B cell (primary cell): ENCODE data around the gene OMA1. TPM values are rescaled to one million over a fixed set of nuclear protein-coding genes. Genes with fewer than 3 reads are reported as not detected.

Experiments
- ATAC-seq: fragments of 200-7000 bp; cut with Tn5 transposase; one replicate; pipeline ENCODE4 v1.10.0; 2021; ENCODE audit warnings: low read depth, mild to moderate bottlenecking, moderate number of reproducible peaks, moderate library complexity
- CTCF ChIA-PET: fragments of 350-600 bp; sonication (Branson Sonifier 250); formaldehyde crosslinking; loops from one replicate; lab custom pipeline; 2021; ENCODE audit warnings: antibody characterized with exemption, inconsistent platforms; lab: Charles Lee
- POLR2A ChIA-PET: fragments of 350-600 bp; sonication (Branson Sonifier 250); formaldehyde crosslinking; loops from one replicate; lab custom pipeline; 2021; ENCODE audit warnings: antibody characterized with exemption; lab: Charles Lee
- DNase-seq: peaks from one replicate; pipeline ENCODE4 v3.0.0; 2013
- H2AFZ ChIP-seq: 2 replicates; pipeline ENCODE4 v1.6.1; 2012; ENCODE audit warnings: mild to moderate bottlenecking, low read depth, low read length; ENCODE audit not compliant: insufficient read depth, poor library complexity, severe bottlenecking
- H3K27ac ChIP-seq, 2 donors: 1 replicate in 1 of 2; 2 replicates in 1 of 2; pipeline ENCODE4 v1.5.1; 2012 to 2013; ENCODE audit warnings: low read length in 2 of 2, mild to moderate bottlenecking in 2 of 2, moderate library complexity in 1 of 2
- H3K27me3 ChIP-seq, 4 experiments: fragments of 200-600 bp in 1 of 4; sonication (generic) in 1 of 4; replicated peaks in 1 of 4; 1 replicate in 2 of 4; 2 replicates in 2 of 4; pipeline versions ENCODE4 v1.6.1 to v1.7.0; 2013 to 2016; ENCODE audit warnings: low read length in 3 of 4, mild to moderate bottlenecking in 2 of 4, mixed read lengths in 1 of 4, moderate library complexity in 1 of 4; ENCODE audit not compliant: insufficient read depth in 4 of 4, control insufficient read depth in 3 of 4; ENCODE audit errors: control extremely low read depth in 1 of 4
- H3K36me3 ChIP-seq, 2 experiments: replicated peaks in 1 of 2; 1 replicate in 1 of 2; 2 replicates in 1 of 2; pipeline versions ENCODE4 v1.6.1 to v1.7.1; 2013; ENCODE audit warnings: low read length in 1 of 2; ENCODE audit not compliant: insufficient read depth in 2 of 2, control insufficient read depth in 1 of 2; ENCODE audit errors: control extremely low read depth in 1 of 2, extremely low read depth in 1 of 2
- H3K4me1 ChIP-seq, 2 donors: fragments of 200-600 bp in 1 of 2; sonication (generic) in 1 of 2; 1 replicate in 1 of 2; 2 replicates in 1 of 2; pipeline versions ENCODE4 v1.5.1 to v1.6.1; 2013 to 2017; ENCODE audit warnings: low read length in 2 of 2; ENCODE audit not compliant: control insufficient read depth in 2 of 2, insufficient read depth in 2 of 2
- H3K4me2 ChIP-seq: replicated peaks from 2 replicates; pipeline ENCODE3; 2012; ENCODE audit warnings: mild to moderate bottlenecking, low read depth, low read length; ENCODE audit not compliant: poor library complexity, severe bottlenecking
- H3K4me3 ChIP-seq, 5 experiments: fragments of 200-600 bp in 1 of 5; sonication (generic) in 1 of 5; 1 replicate in 3 of 5; 2 replicates in 2 of 5; pipeline versions ENCODE4 v1.5.1 to v1.7.0; 2011 to 2016; ENCODE audit warnings: low read length in 4 of 5, mild to moderate bottlenecking in 4 of 5, low read depth in 2 of 5, control low read depth in 1 of 5, moderate library complexity in 1 of 5; ENCODE audit not compliant: insufficient read depth in 1 of 5; ENCODE audit errors: control extremely low read depth in 1 of 5, extremely low read depth in 1 of 5
- H3K79me2 ChIP-seq: fragments of 200-600 bp; sonication (generic); one replicate; pipeline ENCODE4 v1.6.0; 2016; ENCODE audit warnings: low read length; ENCODE audit not compliant: control insufficient read depth, insufficient read depth
- H3K9ac ChIP-seq: fragments of 200-600 bp; sonication (generic); 2 replicates; pipeline ENCODE4 v1.6.1; 2017; ENCODE audit warnings: mild to moderate bottlenecking, low read length, moderate library complexity
- H3K9me3 ChIP-seq, 3 donors: one replicate each; pipeline versions ENCODE4 v1.6.1 to v1.7.1; 2013; ENCODE audit warnings: low read length in 2 of 3; ENCODE audit not compliant: control insufficient read depth in 2 of 3, insufficient read depth in 1 of 3; ENCODE audit errors: control extremely low read depth in 1 of 3
- H4K20me1 ChIP-seq: 2 replicates; pipeline ENCODE4 v1.6.0; 2012; ENCODE audit warnings: mild to moderate bottlenecking, low read length; ENCODE audit not compliant: insufficient read depth, control insufficient read depth, poor library complexity, severe bottlenecking
- H3K27ac Mint-ChIP-seq: one replicate; pipeline ENCODE4 v1.8.0; 2021; ENCODE audit warnings: mixed read lengths
- H3K27me3 Mint-ChIP-seq: one replicate; pipeline ENCODE4 v1.8.0; 2021; ENCODE audit warnings: mixed read lengths
- H3K4me1 Mint-ChIP-seq: one replicate; pipeline ENCODE4 v1.8.0; 2021; ENCODE audit warnings: mixed read lengths
- H3K4me3 Mint-ChIP-seq: one replicate; pipeline ENCODE4 v1.8.0; 2021; ENCODE audit warnings: mixed read lengths
- H3K9me3 Mint-ChIP-seq: one replicate; pipeline ENCODE4 v1.8.0; 2022; ENCODE audit warnings: mixed read lengths; ENCODE audit not compliant: insufficient read depth
- EZH2 ChIP-seq: IDR thresholded peaks from 2 replicates; pipeline ENCODE4 v1.6.1; 2012; ENCODE audit warnings: borderline replicate concordance, low read depth, mild to moderate bottlenecking, moderate library complexity, low read length; ENCODE audit not compliant: insufficient read depth, poor library complexity, severe bottlenecking
- WGBS: methylation state at CpG from one replicate; pipeline ENCODE4 v1.1.5; 2013; ENCODE audit warnings: missing lambda C conversion rate; ENCODE audit not compliant: insufficient coverage; 5-methylcytosine and 5-hydroxymethylcytosine counted together
- intact Hi-C: fragments of 100-400 bp; cut with micrococcal nuclease; formaldehyde crosslinking; loops from one replicate; pipeline ENCODE4 v1.10.0; 2022
- polyA plus RNA-seq: library from polyadenylated mRNA; depleted of rRNA; stranded (reverse); fragments of >200 nt; gene quantifications from 2 replicates; pipeline ENCODE4 v1.2.3, GENCODE V29; 2012
- total RNA-seq, 2 donors: library from RNA; stranded (reverse); fragments of 120-200 nt in 1 of 2; gene quantifications; 1 replicate in 1 of 2; 2 replicates in 1 of 2; pipeline versions ENCODE4 v1.2.3 to v1.2.4, GENCODE V29; 2013 to 2022
- TF ChIP-seq, protein P1 (sequence below): fragments of 200-600 bp; IDR thresholded peaks from one replicate; pipeline ENCODE4 v1.8.0; 2022; ENCODE audit warnings: antibody characterized with exemption, mild to moderate bottlenecking

OMA1 gene
- total and polyA plus RNA-seq, 2 donors (not counting 1 experiment from before 2014, with no cell fraction given) = 22.8 to 67.5 TPM

DNA sequence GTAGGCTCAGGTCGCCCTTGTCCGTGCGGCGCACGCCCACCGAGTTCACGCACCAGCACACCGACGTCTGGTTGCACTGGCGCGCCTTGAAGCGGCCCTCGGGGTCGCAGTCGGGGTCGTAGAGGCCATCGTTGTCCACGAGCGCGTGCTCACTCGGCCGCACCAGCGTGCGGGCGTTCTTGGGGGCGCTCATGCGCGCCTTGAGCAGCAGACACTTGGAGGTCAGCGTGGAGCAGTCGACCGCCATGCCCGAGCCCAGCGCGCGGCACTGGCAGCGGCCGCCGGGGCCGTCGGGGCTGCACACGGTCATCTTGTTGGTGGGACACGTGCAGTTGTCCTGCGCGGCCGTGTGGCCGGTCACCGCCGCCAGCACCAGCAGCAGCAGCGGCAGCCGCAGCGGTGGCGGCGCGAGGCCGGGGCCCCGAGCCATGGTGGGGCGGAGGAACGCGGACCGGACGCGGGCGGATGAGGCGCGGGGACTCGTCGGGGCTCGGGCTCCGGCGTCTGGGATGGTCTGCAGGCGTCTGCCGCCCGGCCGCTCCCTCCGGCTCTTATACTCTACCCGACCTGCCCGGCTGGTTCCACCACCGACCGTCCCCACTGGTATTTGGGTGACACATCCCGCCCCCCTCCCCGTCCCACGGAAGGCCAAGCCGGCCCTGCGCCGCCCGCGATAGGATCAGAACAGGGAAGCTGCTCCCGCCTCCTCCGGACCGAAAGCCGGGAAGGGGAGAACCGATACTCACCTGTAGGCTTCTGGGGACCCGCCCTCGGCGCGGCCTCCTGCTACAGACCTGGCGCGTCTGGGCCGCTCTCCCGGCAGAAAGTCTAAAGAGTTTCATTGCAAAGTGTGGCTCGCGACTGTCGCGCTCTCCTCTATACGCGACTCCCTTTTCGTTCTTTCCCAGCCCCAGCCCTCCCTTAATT, 30.5 kb upstream of the OMA1 start, which contains the start of gene TACSTD2:
Gene TACSTD2, minus strand, starts transcription at position 526 of the 927 bp plus-strand sequence. Its CDS starts 96 bp downstream, at position 430.
- Histone ChIP-seq H2AFZ (peak within 1 kb of the TSS; percentile 65), H3K4me2 (peak within 1 kb of the TSS; percentile 65), H3K36me3 (no peaks in the 10 kb centered on the region), H3K9me3 (peaks cover 0 to 12% (median 1%) of the 10 kb centered on the region in 3 donors), H3K27ac (no peak within 1 kb of the TSS), H3K4me1 (peaks cover 9 to 17% of the 10 kb centered on the region in 2 donors), H4K20me1 (no peaks in the 10 kb centered on the region), H3K9ac (peak within 1 kb of the TSS; percentile 20), H3K27me3 (peaks cover 0 to 54% (median 42%) of the 10 kb centered on the region in 4 experiments), H3K4me3 (peak within 1 kb of the TSS in 3 of 5 experiments; percentile 29 to 41 (median 33)), H3K79me2 (no peaks in the 10 kb centered on the region)
- POLR2A ChIA-PET = no interaction called here
- Mint-ChIP-seq H3K4me3 (peak within 1 kb of the TSS; percentile 78), H3K9me3 (no peaks in the 10 kb centered on the region), H3K27me3 (peaks cover 57% of the 10 kb centered on the region), H3K4me1 (peaks cover 25% of the 10 kb centered on the region), H3K27ac (no peak within 1 kb of the TSS)
- ATAC-seq (no peak), DNase-seq (peak; percentile 42)
- intact Hi-C loops = no loop called here
- 27% methylated on average over 104 of the region's 107 CpGs for whole genome bisulfite sequencing
- CTCF ChIA-PET = no interaction called here
- TF ChIP-seq, protein P1, sequence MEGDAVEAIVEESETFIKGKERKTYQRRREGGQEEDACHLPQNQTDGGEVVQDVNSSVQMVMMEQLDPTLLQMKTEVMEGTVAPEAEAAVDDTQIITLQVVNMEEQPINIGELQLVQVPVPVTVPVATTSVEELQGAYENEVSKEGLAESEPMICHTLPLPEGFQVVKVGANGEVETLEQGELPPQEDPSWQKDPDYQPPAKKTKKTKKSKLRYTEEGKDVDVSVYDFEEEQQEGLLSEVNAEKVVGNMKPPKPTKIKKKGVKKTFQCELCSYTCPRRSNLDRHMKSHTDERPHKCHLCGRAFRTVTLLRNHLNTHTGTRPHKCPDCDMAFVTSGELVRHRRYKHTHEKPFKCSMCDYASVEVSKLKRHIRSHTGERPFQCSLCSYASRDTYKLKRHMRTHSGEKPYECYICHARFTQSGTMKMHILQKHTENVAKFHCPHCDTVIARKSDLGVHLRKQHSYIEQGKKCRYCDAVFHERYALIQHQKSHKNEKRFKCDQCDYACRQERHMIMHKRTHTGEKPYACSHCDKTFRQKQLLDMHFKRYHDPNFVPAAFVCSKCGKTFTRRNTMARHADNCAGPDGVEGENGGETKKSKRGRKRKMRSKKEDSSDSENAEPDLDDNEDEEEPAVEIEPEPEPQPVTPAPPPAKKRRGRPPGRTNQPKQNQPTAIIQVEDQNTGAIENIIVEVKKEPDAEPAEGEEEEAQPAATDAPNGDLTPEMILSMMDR = no peak
- no peak for TF ChIP-seq EZH2

DNA sequence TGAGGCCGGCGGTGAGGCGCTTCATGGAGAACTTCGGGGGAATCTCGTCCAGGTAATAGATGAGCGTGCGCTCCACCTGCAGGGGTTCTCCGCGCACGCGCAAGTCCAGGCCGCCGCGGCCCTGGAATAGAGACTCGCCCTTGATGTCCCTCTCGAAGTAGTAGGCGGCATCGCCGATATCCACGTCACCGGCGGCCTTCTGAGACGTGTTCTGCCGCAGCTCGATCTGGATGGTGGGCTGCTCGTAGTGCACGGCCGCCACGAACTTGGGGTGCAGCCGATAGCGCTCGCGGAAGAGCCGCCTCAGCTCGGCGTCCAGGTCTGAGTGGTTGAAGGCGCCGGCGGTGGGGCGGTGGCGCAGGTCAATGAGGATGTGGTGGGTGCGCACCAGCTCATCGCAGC, 29.8 kb upstream of the OMA1 start:
- ATAC-seq = no peak
- peak overlapping the region in 3 of 5 experiments; percentile 29 to 41 (median 33) for H3K4me3 ChIP-seq

More for the DNA sequence above, 29.8 kb upstream of the OMA1 start:
- H3K27ac Mint-ChIP-seq = no peak overlapping the region
- Histone ChIP-seq H3K36me3 (no peaks in the 10 kb centered on the region), H4K20me1 (no peaks in the 10 kb centered on the region), H3K9me3 (peaks cover 0 to 12% (median 1%) of the 10 kb centered on the region in 3 donors), H3K9ac (peak overlapping the region; percentile 20), H3K4me2 (peak overlapping the region; percentile 65), H2AFZ (peak overlapping the region; percentile 65), H3K79me2 (no peaks in the 10 kb centered on the region), H3K4me1 (peaks cover 9 to 17% of the 10 kb centered on the region in 2 donors), H3K27ac (no peak overlapping the region), H3K27me3 (peaks cover 0 to 60% (median 46%) of the 10 kb centered on the region in 4 experiments)
- CTCF ChIA-PET = no interaction called here
- peaks cover 25% of the 10 kb centered on the region for H3K4me1 Mint-ChIP-seq
- WGBS = 7% methylated on average over 43 of the region's 43 CpGs
- H3K9me3 Mint-ChIP-seq = no peaks in the 10 kb centered on the region
- intact Hi-C loops = no loop called here
- POLR2A ChIA-PET = no interaction called here
- DNase-seq = no peak
- peak overlapping the region; percentile 78 for H3K4me3 Mint-ChIP-seq
- peaks cover 64% of the 10 kb centered on the region for H3K27me3 Mint-ChIP-seq
- TF ChIP-seq, protein P1 = no peak
- TF ChIP-seq EZH2 = no peak
